ENCODE data around the gene FGD4.

GRCh38 chr12:32367381-32367780 is 32.0 kb upstream of the FGD4 start:
- TF ChIP-seq CTCF (IDR thresholded peaks at IDR 0.05) (no peak), POLR2AphosphoS5 (IDR thresholded peaks at IDR 0.05) (no peak)
